Measurements from ENCODE around the gene FAT4. TPM values are rescaled to one million over a fixed set of nuclear protein-coding genes. Genes with fewer than 3 reads are reported as not detected.
A peak's percentile ranks its signal among the peaks of the same experiment; 100 is the strongest.

FAT4 gene
- total RNA-seq, 4 donors from 2014 or later = 44.0 to 60.9 (median 49.7) TPM

DNA sequence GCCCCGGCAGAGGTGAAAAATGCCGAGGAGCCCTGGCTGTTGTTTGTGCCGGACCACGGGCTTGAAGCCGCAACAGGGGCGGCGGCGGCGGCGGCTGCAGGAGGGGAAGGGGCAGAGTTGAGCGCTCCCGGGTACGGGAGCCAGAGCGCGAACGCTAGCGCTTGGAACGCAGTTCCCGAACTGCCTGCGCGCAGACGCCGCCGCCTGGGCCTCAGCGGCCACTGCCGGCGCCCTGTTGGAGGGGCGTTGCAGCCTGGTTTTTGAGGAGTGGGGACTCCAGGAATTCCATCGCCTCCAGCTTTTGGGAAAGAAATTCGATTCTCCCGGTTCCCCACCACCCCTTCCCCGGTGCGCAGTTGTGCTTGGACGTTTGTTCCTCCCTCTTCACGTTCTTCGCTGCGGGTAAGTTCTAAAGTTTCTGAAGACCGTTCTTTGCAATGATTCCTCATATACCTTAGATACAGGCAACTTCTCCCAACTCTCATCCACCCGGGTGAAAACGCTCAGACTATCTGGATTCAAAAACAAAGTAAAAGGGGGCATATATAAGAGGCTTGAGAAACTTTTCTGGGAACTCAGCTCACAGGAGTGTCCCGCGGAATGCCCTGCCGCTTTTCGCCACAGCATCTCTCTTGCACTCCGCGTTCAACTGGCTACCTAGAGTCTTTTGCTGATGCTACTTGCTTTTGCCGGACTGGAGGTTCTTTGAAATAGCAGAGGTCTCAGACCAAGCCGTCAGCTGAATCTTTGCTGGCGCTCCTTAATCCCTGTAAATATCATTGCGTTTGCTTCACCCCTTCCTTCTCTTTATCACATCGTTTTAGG lies 1.0 kb downstream of the FAT4 start:
- H3K36me3 ChIP-seq = no peaks in the 10 kb centered on the region
- intact Hi-C loops (cut with DNase I) = loop anchor here (10.0 kb wide), 2 partner anchors 79 to 1289 kb away; no protein-coding TSS in a partner anchor
- no peak for DNase-seq (ENCODE audit: extremely low spot score)
- no peaks in the 10 kb centered on the region for H3K9me3 ChIP-seq
- H3K27ac ChIP-seq (replicated peaks in 1 of 4) = peak overlapping the region; percentile 86 to 95 (median 91)
- TF ChIP-seq, protein P1, sequence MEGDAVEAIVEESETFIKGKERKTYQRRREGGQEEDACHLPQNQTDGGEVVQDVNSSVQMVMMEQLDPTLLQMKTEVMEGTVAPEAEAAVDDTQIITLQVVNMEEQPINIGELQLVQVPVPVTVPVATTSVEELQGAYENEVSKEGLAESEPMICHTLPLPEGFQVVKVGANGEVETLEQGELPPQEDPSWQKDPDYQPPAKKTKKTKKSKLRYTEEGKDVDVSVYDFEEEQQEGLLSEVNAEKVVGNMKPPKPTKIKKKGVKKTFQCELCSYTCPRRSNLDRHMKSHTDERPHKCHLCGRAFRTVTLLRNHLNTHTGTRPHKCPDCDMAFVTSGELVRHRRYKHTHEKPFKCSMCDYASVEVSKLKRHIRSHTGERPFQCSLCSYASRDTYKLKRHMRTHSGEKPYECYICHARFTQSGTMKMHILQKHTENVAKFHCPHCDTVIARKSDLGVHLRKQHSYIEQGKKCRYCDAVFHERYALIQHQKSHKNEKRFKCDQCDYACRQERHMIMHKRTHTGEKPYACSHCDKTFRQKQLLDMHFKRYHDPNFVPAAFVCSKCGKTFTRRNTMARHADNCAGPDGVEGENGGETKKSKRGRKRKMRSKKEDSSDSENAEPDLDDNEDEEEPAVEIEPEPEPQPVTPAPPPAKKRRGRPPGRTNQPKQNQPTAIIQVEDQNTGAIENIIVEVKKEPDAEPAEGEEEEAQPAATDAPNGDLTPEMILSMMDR (IDR thresholded peaks at IDR 0.05) = peak in 2 of 3 experiments; percentile 17 to 44
- TF ChIP-seq POLR2A (IDR thresholded peaks at IDR 0.05; ENCODE audit: low read depth) = no peak
- no peak for TF ChIP-seq POLR2AphosphoS5 (IDR thresholded peaks at IDR 0.05)
- TF ChIP-seq EP300 (IDR thresholded peaks at IDR 0.05) = no peak
- no peaks in the 10 kb centered on the region for H3K27me3 ChIP-seq
- WGBS = 0% methylated on average over 23 of the region's 51 CpGs
- peak overlapping the region; percentile 62 to 85 (median 78) for H3K4me3 ChIP-seq
- peaks cover 23 to 53% (median 49%) of the 10 kb centered on the region in 4 donors for H3K4me1 ChIP-seq

DNA sequence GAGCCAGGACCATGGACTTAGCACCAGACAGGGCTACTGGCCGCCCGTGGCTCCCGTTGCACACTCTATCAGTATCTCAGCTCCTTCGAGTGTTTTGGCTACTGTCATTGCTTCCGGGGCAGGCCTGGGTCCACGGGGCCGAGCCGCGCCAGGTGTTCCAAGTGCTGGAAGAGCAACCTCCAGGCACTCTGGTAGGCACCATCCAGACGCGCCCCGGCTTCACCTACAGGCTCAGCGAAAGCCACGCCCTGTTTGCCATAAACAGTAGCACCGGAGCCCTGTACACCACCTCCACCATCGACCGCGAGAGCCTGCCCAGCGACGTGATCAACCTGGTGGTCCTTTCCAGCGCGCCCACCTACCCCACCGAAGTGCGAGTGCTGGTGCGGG lies 1.6 kb downstream of the FAT4 start:
- peak overlapping the region; percentile 86 to 95 (median 91) for H3K27ac ChIP-seq (replicated peaks in 1 of 4)
- DNase-seq (ENCODE audit: extremely low spot score) = no peak
- H3K27me3 ChIP-seq = no peaks in the 10 kb centered on the region
- H3K4me3 ChIP-seq = peak overlapping the region; percentile 62 to 85 (median 78)
- H3K9me3 ChIP-seq = no peaks in the 10 kb centered on the region
- TF ChIP-seq EP300 (IDR thresholded peaks at IDR 0.05) (no peak), POLR2AphosphoS5 (IDR thresholded peaks at IDR 0.05) (no peak), POLR2A (IDR thresholded peaks at IDR 0.05; ENCODE audit: low read depth) (no peak)
- TF ChIP-seq, protein P1 (IDR thresholded peaks at IDR 0.05) = no peak
- intact Hi-C loops (cut with DNase I) = loop anchor here (10.0 kb wide), 2 partner anchors 78 to 1288 kb away; no protein-coding TSS in a partner anchor
- 0% methylated on average over 6 of the region's 25 CpGs for WGBS
- peaks cover 23 to 59% (median 54%) of the 10 kb centered on the region in 4 donors for H3K4me1 ChIP-seq
- H3K36me3 ChIP-seq = no peaks in the 10 kb centered on the region

DNA sequence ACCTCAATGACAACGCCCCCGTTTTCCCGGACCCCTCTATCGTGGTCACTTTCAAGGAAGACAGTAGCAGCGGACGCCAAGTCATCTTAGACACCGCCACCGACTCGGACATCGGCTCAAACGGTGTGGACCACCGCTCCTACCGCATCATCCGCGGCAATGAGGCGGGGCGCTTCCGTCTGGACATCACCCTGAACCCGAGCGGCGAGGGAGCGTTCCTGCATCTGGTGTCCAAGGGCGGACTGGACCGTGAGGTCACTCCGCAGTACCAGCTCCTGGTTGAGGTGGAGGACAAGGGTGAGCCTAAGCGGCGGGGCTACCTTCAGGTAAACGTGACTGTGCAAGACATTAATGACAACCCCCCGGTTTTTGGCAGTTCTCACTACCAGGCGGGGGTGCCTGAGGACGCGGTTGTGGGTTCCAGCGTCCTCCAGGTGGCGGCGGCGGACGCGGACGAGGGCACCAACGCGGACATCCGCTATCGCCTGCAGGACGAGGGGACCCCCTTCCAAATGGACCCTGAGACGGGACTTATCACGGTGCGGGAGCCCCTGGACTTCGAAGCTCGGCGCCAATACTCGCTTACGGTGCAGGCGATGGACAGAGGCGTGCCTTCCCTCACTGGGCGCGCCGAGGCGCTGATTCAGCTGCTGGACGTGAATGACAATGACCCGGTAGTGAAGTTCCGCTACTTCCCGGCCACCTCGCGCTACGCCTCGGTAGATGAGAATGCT lies 2.2 kb downstream of the FAT4 start:
- no peaks in the 10 kb centered on the region for H3K9me3 ChIP-seq
- no peak for DNase-seq (ENCODE audit: extremely low spot score)
- H3K27ac ChIP-seq (replicated peaks in 1 of 4) = peak overlapping the region; percentile 86 to 95 (median 91)
- peak overlapping the region; percentile 62 to 85 (median 78) for H3K4me3 ChIP-seq
- TF ChIP-seq EP300 (IDR thresholded peaks at IDR 0.05) (no peak), POLR2AphosphoS5 (IDR thresholded peaks at IDR 0.05) (peak in 1 of 2 donors; percentile 5)
- TF ChIP-seq, protein P1 (IDR thresholded peaks at IDR 0.05) = peak; percentile 22 to 28 (median 24)
- H3K36me3 ChIP-seq = no peaks in the 10 kb centered on the region
- H3K4me1 ChIP-seq = peaks cover 28 to 64% (median 60%) of the 10 kb centered on the region in 4 donors
- H3K27me3 ChIP-seq = no peaks in the 10 kb centered on the region
- intact Hi-C loops (cut with DNase I) = loop anchor here (10.0 kb wide), 2 partner anchors 78 to 1288 kb away; no protein-coding TSS in a partner anchor
- WGBS = no CpG with 5 or more reads among the region's 66 CpGs

DNA sequence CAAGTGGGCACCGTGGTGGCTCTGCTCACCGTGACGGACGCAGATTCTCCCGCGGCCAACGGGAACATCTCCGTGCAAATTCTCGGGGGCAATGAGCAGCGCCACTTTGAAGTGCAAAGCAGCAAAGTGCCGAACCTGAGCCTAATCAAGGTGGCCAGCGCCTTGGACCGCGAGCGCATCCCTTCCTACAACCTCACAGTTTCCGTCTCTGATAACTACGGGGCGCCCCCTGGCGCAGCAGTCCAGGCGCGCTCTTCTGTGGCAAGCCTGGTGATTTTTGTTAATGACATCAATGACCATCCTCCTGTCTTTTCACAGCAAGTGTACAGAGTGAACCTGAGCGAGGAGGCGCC lies 2.7 kb downstream of the FAT4 start:
- no peaks in the 10 kb centered on the region for H3K9me3 ChIP-seq
- 7% methylated on average over 12 of the region's 23 CpGs for WGBS
- H3K4me3 ChIP-seq = peak overlapping the region; percentile 62 to 85 (median 78)
- H3K27me3 ChIP-seq = no peaks in the 10 kb centered on the region
- DNase-seq (ENCODE audit: extremely low spot score) = no peak
- peaks cover 33 to 70% (median 65%) of the 10 kb centered on the region in 4 donors for H3K4me1 ChIP-seq
- TF ChIP-seq EP300 (IDR thresholded peaks at IDR 0.05) (no peak), POLR2AphosphoS5 (IDR thresholded peaks at IDR 0.05) (peak; percentile 23 to 28)
- TF ChIP-seq, protein P1 (IDR thresholded peaks at IDR 0.05) = peak; percentile 31 to 56 (median 38)
- H3K27ac ChIP-seq (replicated peaks in 1 of 4) = peak overlapping the region; percentile 86 to 95 (median 91)
- no peaks in the 10 kb centered on the region for H3K36me3 ChIP-seq
- intact Hi-C loops (cut with DNase I) = loop anchor here (10.0 kb wide), 2 partner anchors 77 to 1287 kb away; no protein-coding TSS in a partner anchor
